Measurements from ENCODE around the gene MX2. TPM values are rescaled to one million over a fixed set of nuclear protein-coding genes. Genes with fewer than 3 reads are reported as not detected.

The MX2 gene
- total RNA-seq, 1 experiment from 2014 or later: 17.6 TPM

- DNase-seq: no peak
- Mint-ChIP-seq H3K4me1 (ENCODE audit: low read depth, unreplicated experiment) (no peaks in the 10 kb centered on the region), H3K9me3 (ENCODE audit: low read depth, unreplicated experiment) (no peaks in the 10 kb centered on the region), H3K27ac (ENCODE audit: unreplicated experiment) (no peak overlapping the region), H3K4me3 (ENCODE audit: low read depth, unreplicated experiment) (no peak overlapping the region), H3K36me3 (ENCODE audit: insufficient read depth, unreplicated experiment) (no peaks in the 10 kb centered on the region), H3K27me3 (ENCODE audit: unreplicated experiment) (peaks cover 13% of the 10 kb centered on the region)
- CTCF ChIA-PET: no interaction called here
- TF ChIP-seq CTCF (IDR thresholded peaks at IDR 0.05; ENCODE audit: unreplicated experiment): no peak
- intact Hi-C loops (cut with micrococcal nuclease; ENCODE audit: unreplicated experiment): no loop called here
- BruUV-seq (replicated peaks): no TSS peak
These were observed 40.4 kb downstream of the MX2 start for GRCh38 chr21:41402231-41402630.

- CTCF ChIA-PET: no interaction called here
- Mint-ChIP-seq H3K9me3 (ENCODE audit: low read depth, unreplicated experiment) (no peaks in the 10 kb centered on the region), H3K27me3 (ENCODE audit: unreplicated experiment) (peaks cover 15% of the 10 kb centered on the region), H3K36me3 (ENCODE audit: insufficient read depth, unreplicated experiment) (no peaks in the 10 kb centered on the region), H3K4me3 (ENCODE audit: low read depth, unreplicated experiment) (no peak overlapping the region), H3K27ac (ENCODE audit: unreplicated experiment) (no peak overlapping the region), H3K4me1 (ENCODE audit: low read depth, unreplicated experiment) (no peaks in the 10 kb centered on the region)
- BruUV-seq (replicated peaks): no TSS peak
- TF ChIP-seq CTCF (IDR thresholded peaks at IDR 0.05; ENCODE audit: unreplicated experiment): no peak
- intact Hi-C loops (cut with micrococcal nuclease; ENCODE audit: unreplicated experiment): no loop called here
- DNase-seq: no peak
These were observed 41.0 kb downstream of the MX2 start for GRCh38 chr21:41402796-41403195.

GRCh38 chr21:41403331-41403730, 41.5 kb downstream of the MX2 start:
- CTCF ChIA-PET: no interaction called here
- Mint-ChIP-seq H3K27me3 (ENCODE audit: unreplicated experiment) (peaks cover 20% of the 10 kb centered on the region), H3K4me3 (ENCODE audit: low read depth, unreplicated experiment) (no peak overlapping the region), H3K9me3 (ENCODE audit: low read depth, unreplicated experiment) (no peaks in the 10 kb centered on the region), H3K4me1 (ENCODE audit: low read depth, unreplicated experiment) (no peaks in the 10 kb centered on the region), H3K36me3 (ENCODE audit: insufficient read depth, unreplicated experiment) (no peaks in the 10 kb centered on the region), H3K27ac (ENCODE audit: unreplicated experiment) (no peak overlapping the region)
- no peak for TF ChIP-seq CTCF (IDR thresholded peaks at IDR 0.05; ENCODE audit: unreplicated experiment)
- intact Hi-C loops (cut with micrococcal nuclease; ENCODE audit: unreplicated experiment): no loop called here
- no peak for DNase-seq
- BruUV-seq (replicated peaks): no TSS peak

- Mint-ChIP-seq H3K4me3 (ENCODE audit: low read depth, unreplicated experiment) (no peak overlapping the region), H3K27ac (ENCODE audit: unreplicated experiment) (no peak overlapping the region), H3K9me3 (ENCODE audit: low read depth, unreplicated experiment) (no peaks in the 10 kb centered on the region), H3K4me1 (ENCODE audit: low read depth, unreplicated experiment) (no peaks in the 10 kb centered on the region), H3K27me3 (ENCODE audit: unreplicated experiment) (peaks cover 26% of the 10 kb centered on the region), H3K36me3 (ENCODE audit: insufficient read depth, unreplicated experiment) (no peaks in the 10 kb centered on the region)
- DNase-seq: no peak
- TF ChIP-seq CTCF (IDR thresholded peaks at IDR 0.05; ENCODE audit: unreplicated experiment): no peak
- intact Hi-C loops (cut with micrococcal nuclease; ENCODE audit: unreplicated experiment): no loop called here
- BruUV-seq (replicated peaks): no TSS peak
- CTCF ChIA-PET: no interaction called here
These were observed 42.1 kb downstream of the MX2 start for GRCh38 chr21:41403966-41404365.

- Mint-ChIP-seq H3K9me3 (ENCODE audit: low read depth, unreplicated experiment) (no peaks in the 10 kb centered on the region), H3K4me1 (ENCODE audit: low read depth, unreplicated experiment) (no peaks in the 10 kb centered on the region), H3K27ac (ENCODE audit: unreplicated experiment) (no peak overlapping the region), H3K27me3 (ENCODE audit: unreplicated experiment) (peaks cover 23% of the 10 kb centered on the region), H3K36me3 (ENCODE audit: insufficient read depth, unreplicated experiment) (no peaks in the 10 kb centered on the region), H3K4me3 (ENCODE audit: low read depth, unreplicated experiment) (no peak overlapping the region)
- intact Hi-C loops (cut with micrococcal nuclease; ENCODE audit: unreplicated experiment): no loop called here
- no peak for DNase-seq
- CTCF ChIA-PET: no interaction called here
- no TSS peak for BruUV-seq (replicated peaks)
- TF ChIP-seq CTCF (IDR thresholded peaks at IDR 0.05; ENCODE audit: unreplicated experiment): no peak
These were observed 43.5 kb downstream of the MX2 start for GRCh38 chr21:41405321-41405720.

Measured in Calu3 (cell line).